ENCODE results near the gene ARGLU1.

The ARGLU1 gene

GRCh38 chr13:106555631-106556328 is 12.2 kb downstream of the ARGLU1 start:
- Histone ChIP-seq H3K27me3 (ENCODE audit: control insufficient read depth, insufficient read depth, low read length) (no peaks in the 10 kb centered on the region), H3K36me3 (ENCODE audit: control insufficient read depth, insufficient read depth, low read length) (no peaks in the 10 kb centered on the region), H3K9ac (no peak overlapping the region), H3K4me1 (peaks cover 2% of the 10 kb centered on the region), H2AFZ (no peak overlapping the region), H3K9me3 (ENCODE audit: control insufficient read depth, low read length) (no peaks in the 10 kb centered on the region), H3K79me2 (peaks cover 9% of the 10 kb centered on the region), H3K4me2 (ENCODE audit: low read length) (no peak overlapping the region), H3K27ac (no peak overlapping the region), H3K4me3 (ENCODE audit: low read depth, low read length) (no peak overlapping the region)
- no peak for TF ChIP-seq CTCF (IDR thresholded peaks at IDR 0.05)

- Histone ChIP-seq H3K4me3 (ENCODE audit: low read depth, low read length) (no peak overlapping the region), H3K27me3 (ENCODE audit: control insufficient read depth, insufficient read depth, low read length) (no peaks in the 10 kb centered on the region), H3K79me2 (peaks cover 8% of the 10 kb centered on the region), H3K4me1 (peaks cover 4% of the 10 kb centered on the region), H3K36me3 (ENCODE audit: control insufficient read depth, insufficient read depth, low read length) (no peaks in the 10 kb centered on the region), H3K27ac (no peak overlapping the region), H3K4me2 (ENCODE audit: low read length) (no peak overlapping the region), H2AFZ (no peak overlapping the region), H3K9ac (no peak overlapping the region), H3K9me3 (ENCODE audit: control insufficient read depth, low read length) (no peaks in the 10 kb centered on the region)
- no peak for TF ChIP-seq CTCF (IDR thresholded peaks at IDR 0.05)
Observed at GRCh38 chr13:106551751-106552150, 16.2 kb downstream of the ARGLU1 start.

GRCh38 chr13:106551350-106551749 is 16.6 kb downstream of the ARGLU1 start:
- Histone ChIP-seq H3K79me2 (peaks cover 8% of the 10 kb centered on the region), H3K9ac (no peak overlapping the region), H3K4me1 (peaks cover 4% of the 10 kb centered on the region), H3K9me3 (ENCODE audit: control insufficient read depth, low read length) (no peaks in the 10 kb centered on the region), H3K27ac (no peak overlapping the region), H3K36me3 (ENCODE audit: control insufficient read depth, insufficient read depth, low read length) (no peaks in the 10 kb centered on the region), H3K4me3 (ENCODE audit: low read depth, low read length) (no peak overlapping the region), H3K27me3 (ENCODE audit: control insufficient read depth, insufficient read depth, low read length) (no peaks in the 10 kb centered on the region), H2AFZ (no peak overlapping the region), H3K4me2 (ENCODE audit: low read length) (no peak overlapping the region)
- TF ChIP-seq CTCF (IDR thresholded peaks at IDR 0.05): no peak

GRCh38 chr13:106550570-106551135 is 17.3 kb downstream of the ARGLU1 start:
- no peak overlapping the region for H3K4me2 ChIP-seq (ENCODE audit: low read length)
- H3K79me2 ChIP-seq: peaks cover 8% of the 10 kb centered on the region
- no peaks in the 10 kb centered on the region for H3K9me3 ChIP-seq (ENCODE audit: control insufficient read depth, low read length)
- TF ChIP-seq CTCF (IDR thresholded peaks at IDR 0.05): no peak
- H3K27ac ChIP-seq: no peak overlapping the region
- H2AFZ ChIP-seq: no peak overlapping the region
- no peaks in the 10 kb centered on the region for H3K27me3 ChIP-seq (ENCODE audit: control insufficient read depth, insufficient read depth, low read length)
- no peaks in the 10 kb centered on the region for H3K36me3 ChIP-seq (ENCODE audit: control insufficient read depth, insufficient read depth, low read length)
- H3K4me3 ChIP-seq (ENCODE audit: low read depth, low read length): no peak overlapping the region
- H3K9ac ChIP-seq: no peak overlapping the region
- H3K4me1 ChIP-seq: peaks cover 4% of the 10 kb centered on the region
